Epidermal melanocyte (primary cell): ENCODE data around the gene WFDC8.
"Not testable (repeated sequence)": the region's sequence is repeated elsewhere in the genome, so short reads cannot be mapped to it uniquely, and the experiment has no call there.

Source experiments
- DNase-seq: peaks from one replicate; pipeline ENCODE4 v3.0.0; 2011; ENCODE audit warnings: low spot score; ENCODE audit not compliant: insufficient read length

Gene WFDC8

DNA sequence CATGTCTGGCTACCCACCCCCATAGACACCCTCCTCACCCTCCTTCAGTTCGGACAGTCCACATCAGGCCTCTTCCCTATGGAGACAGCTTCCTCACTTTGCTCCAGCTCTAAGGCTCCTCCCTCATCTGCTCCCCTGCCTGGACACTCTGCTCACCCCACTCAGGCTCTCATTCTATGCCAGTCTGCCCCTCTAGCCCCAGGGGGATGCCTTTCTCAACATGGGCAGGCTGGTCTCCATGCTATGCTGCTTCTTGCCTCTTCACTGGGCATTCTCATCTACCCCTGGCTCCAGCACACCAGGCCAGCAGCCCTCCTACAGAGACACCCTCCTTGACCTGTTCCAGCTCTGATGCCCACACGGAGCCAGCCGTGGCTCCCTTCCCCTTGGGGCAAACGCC lies at the start of gene WFDC8:
WFDC8 (minus strand) TSS at position 101 of the 400 bp plus-strand sequence; CDS start at position 64, 37 bp downstream.
- no peak for DNase-seq

GRCh38 chr20:45626540-45626939 lies 47.5 kb upstream of the WFDC8 start:
- no peak for DNase-seq

DNA sequence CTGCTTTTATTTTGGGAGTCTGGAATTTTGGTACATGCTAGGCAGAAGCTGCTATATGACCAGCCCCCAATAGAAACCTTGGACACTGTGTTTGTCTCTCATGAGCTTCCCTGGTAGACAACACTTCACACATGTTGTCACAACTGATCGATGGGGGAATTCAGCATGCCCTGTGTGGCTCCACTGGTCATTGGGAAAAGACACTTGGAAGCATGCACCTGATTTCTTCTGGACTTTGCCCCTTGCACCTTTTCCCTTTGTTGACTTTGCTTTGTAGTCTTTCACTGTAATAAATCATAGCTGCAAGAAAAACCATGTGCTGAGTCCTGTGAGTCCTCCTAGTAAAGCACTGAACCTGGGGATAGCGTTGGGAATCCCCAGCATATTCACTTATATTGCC lies 42.5 kb upstream of the WFDC8 start:
- no peak for DNase-seq

- no peak for DNase-seq
These were observed 38.5 kb upstream of the WFDC8 start for GRCh38 chr20:45617591-45617990.

GRCh38 chr20:45612314-45612713 lies 33.2 kb upstream of the WFDC8 start:
- no peak for DNase-seq

DNA sequence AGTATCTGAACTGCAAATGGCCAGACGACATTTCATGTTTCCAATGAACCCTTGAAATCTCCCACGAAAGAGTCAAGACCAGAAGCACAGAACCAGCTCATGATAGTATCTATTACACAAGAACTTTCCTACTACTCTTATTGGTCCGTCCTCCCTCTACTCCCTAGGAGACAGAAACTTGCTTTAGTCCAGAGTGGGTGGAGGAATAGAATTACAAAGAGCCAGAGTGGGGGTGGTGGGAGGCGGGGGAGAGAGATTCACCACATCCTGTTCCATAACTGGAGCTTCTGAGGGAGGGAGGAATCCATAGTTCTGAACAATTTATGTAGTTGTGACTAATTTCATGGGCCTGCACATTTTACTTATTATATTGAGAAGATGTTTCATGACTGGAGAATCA lies 32.0 kb upstream of the WFDC8 start:
- DNase-seq = peak; percentile 28

DNA sequence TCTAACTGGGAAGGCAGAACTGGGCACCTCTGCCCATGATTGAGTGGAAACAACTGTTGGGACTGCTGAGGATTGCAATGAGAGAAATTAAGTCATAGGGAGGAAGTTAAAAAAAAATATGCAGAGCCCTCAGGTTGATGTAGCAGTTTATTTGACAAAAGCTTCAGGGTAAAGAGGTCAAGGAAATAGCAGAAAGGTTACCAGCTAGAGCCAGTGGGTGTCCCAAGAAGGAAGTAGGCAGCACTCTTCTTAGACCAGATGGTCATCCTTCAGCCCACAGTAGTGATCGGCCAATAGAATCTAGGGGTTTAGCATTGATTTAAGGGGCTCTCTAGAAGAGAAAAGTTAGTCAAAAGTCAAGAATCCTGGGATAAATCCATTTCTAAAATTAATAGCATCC lies 28.7 kb upstream of the WFDC8 start:
- no peak for DNase-seq

GRCh38 chr20:45595235-45595634 lies 16.2 kb upstream of the WFDC8 start:
- no peak for DNase-seq

GRCh38 chr20:45593498-45593897 lies 14.4 kb upstream of the WFDC8 start:
- no peak for DNase-seq

DNA sequence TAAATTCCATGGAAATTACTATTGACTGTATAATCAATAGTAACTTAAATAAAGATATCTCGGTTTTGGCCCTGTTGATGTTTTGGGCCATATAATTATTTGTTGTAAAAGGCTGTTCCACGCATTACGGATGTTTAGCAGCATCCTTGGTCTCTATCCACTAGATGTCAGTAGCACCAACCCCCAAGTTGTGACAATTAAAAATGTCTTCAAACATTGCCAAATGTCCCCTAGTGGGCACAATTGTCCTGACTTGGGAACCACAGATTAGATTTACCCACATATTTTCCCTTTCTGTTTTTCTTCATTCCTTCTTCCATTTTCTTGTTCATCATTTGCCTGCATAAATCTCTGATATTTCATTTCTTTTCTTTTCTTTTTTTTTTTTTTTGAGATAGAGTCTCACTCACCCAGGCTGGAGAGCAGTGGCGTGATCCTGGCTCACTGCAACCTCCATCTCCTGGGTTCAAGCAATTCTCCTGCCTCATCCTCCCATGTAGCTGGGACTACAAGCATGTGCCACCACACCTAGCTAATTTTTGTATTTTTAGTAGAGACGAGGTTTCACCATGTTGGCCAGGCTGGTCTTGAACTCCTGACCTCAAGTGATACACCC lies 13.6 kb upstream of the WFDC8 start:
- no peak for DNase-seq

DNA sequence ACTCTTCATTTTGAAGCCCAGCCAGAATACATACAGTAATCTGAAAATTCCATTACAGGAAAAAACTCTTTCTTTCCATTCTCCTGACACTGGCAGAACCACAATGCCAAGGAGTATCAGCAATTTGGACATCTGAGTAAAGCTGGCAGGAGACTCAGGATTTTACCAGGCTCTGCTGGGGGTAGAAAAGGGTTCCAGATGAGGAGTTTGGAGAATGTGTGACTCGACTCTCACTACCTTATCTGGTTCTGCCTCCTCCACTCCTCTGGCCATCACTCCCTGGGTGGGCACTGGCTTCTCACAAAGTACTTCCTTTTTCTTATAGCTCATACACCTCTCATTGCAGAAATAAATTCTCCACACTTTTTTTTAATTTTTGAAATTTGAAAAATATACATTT lies 10.6 kb upstream of the WFDC8 start:
- no peak for DNase-seq

GRCh38 chr20:45588800-45589199 lies 9.7 kb upstream of the WFDC8 start:
- no peak for DNase-seq

DNA sequence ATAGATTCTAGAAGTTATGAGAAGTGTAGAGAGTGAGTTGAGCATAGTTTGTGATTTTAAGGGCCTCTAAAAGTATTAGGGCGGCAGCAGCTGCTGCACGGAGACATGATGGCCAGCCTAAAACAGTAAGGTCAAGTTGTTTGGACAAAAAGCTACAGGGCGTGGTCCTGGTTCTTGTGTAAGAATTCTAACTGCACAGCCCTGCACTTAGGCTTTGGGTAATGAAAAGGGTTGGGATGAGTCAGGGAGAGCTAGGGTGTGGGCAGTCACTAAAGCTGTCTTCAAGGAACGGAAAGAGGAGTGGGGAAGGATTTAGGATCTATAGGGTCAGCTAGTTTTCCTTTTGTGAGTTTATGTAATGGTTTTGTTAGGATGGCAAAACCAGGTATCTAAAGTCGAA lies 6.9 kb upstream of the WFDC8 start:
- DNase-seq = not testable (repeated sequence)

- not testable (repeated sequence) for DNase-seq
These were observed 5.2 kb upstream of the WFDC8 start for GRCh38 chr20:45584294-45584693.

DNA sequence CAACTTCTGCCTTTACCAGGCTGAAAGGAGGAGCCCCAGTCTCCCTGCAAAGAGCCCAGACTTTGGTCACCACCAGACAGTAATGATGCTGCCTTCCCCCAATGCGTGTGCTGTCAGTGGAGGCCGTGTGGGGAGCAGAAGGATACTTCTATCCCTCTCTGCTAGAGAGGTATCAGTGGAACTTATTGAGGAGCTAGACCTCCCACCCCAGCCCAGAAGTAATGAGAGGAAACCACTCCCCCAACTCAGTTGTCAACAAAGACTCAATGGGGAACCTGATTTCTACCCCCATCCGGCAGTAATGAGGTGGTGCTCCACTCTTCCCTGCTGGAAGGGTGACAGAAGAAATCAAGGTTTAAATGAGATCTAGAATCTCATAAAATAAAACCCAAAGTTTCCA lies 4.4 kb upstream of the WFDC8 start:
- DNase-seq = no peak

DNA sequence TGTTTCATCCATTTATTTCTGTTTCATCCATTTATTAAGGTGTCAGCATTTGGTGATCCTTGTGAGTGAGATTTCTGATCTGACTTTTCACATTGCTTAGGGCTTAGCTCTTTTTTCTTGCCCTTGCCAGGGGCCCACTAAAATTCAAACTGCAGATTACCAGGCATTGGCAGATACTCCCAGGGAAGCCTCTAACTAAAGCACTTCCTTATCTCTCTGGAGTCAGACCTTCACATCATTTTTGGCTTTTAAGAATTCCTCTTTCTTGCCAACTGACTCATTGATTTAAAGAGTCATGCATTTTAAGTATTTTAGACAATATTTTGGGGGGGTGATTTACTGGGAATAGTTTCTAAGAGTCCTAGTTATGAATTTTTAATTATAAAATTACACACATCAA lies 2.6 kb upstream of the WFDC8 start:
- DNase-seq = no peak

- no peak for DNase-seq
These were observed 853 bp downstream of the WFDC8 start for GRCh38 chr20:45578231-45578630.

DNA sequence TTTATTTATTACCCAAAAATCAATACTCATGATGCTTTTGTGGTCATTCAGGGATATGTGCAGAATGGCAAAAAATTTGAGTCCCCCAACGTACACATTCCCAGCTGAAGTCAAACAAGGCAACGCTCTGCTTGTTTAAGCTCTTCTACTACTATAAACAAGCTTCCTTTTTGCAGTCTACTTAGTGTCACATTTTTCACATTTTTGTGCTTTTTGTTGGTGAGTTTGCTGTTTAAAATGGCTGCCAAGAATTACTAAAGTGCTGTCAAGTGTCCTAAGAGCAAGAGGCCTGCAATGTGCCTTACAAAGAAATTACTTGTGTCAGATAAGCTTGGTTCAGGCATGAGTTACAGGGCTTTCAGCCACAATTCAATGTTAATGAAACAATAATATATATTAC lies 2.1 kb downstream of the WFDC8 start:
- DNase-seq = no peak

DNA sequence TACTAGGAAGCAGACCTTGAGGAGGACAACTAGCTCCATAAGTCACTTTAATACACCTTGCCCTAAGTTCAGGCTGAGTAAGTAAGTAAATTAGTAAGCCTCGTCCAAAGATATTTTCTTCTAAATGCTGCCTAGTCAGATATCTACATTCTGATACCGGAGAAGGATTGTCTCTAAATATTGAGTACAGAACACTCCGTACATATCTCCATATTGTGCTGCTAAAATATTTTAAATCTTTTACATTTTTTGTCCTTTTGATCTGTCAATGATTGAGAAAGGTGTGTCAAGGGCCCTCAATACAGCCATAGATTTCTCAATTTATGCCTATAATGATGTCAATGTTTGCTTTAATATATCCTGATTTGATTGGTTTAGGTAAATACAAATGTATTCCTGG lies 3.2 kb downstream of the WFDC8 start:
- DNase-seq = no peak

GRCh38 chr20:45569650-45570049 lies 9.4 kb downstream of the WFDC8 start:
- not testable (repeated sequence) for DNase-seq

DNA sequence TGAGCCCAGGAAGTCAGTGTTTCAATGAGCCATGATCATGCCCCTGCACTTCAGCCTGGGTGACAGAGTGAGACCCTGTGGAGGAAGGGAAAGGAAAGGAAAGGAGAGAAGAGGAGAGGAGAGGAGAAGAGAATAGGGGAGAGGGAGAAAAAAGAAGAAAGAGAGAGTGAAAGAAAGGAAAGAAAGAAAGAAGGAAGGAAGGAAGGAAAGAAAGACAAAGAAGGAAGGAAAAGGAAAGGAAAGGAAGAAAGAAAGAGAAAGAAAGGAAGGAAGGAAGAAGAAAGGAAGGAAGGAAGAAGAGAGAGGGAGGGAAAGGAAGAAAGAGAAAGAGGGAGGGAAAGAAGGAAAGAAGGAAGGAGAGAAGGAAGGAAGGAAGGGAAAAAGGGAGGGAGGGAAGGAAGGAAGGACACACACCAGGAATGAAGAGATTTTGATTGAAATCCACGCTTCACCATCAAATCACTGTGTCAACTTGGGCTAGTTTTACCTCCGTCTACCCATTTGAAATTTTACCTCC lies 14.3 kb downstream of the WFDC8 start:
- no peak for DNase-seq

GRCh38 chr20:45555198-45555597 lies 23.9 kb downstream of the WFDC8 start:
- no peak for DNase-seq

GRCh38 chr20:45552456-45552855 lies 26.6 kb downstream of the WFDC8 start:
- no peak for DNase-seq

DNA sequence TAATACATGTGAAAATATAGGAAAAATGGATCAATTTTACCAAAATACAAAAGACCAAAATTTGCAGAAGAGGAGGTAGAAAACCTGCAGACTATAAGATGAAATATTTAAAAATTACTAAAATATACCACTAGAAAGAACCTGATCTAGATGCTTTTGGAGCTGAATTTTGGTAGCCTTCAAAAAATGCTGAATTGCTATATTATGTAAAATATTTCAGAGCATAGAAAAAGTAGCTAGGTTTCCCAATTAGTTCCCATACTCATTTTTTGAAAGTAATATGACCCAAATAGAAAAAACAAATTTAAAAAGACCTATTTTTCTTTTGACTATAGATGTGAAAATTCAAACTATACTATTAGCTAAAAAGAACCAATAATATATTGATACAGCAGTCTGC lies 28.3 kb downstream of the WFDC8 start:
- no peak for DNase-seq
